Stimulated activated CD4-positive, alpha-beta T cell treated with anti-CD3 and anti-CD28 coated beads, Interleukin-2, amount 100 ng/mL, for 24 hours (primary cell): Measurements from ENCODE around the gene RRAD.
"Not testable (repeated sequence)": the region's sequence is repeated elsewhere in the genome, so short reads cannot be mapped to it uniquely, and the experiment has no call there.

Experiments used
- DNase-seq, 2 donors: peaks; one replicate each; pipeline ENCODE4 v3.0.0-alpha.2; 2020

RRAD gene

GRCh38 chr16:66899310-66899944 lies 25.9 kb downstream of the RRAD start:
- DNase-seq = no peak

DNA sequence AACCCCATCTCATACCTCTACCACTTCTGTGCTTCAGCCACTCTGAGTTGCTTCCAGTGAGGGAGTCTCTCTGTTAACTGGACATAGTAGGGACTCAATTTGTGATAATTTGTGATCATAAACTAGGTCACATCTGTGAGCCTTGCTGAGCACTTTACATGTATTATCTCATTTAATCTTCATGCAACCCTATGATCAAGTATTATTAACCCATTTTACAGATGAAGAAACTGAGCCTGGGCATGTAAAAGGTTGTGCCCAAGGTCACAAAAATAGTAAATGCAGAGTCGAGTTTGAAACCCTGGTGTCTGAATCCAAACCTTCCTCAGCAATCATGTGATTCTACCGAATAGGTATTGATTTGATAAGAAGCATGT lies 26.4 kb downstream of the RRAD start:
- no peak for DNase-seq

GRCh38 chr16:66898207-66898606 lies 27.1 kb downstream of the RRAD start:
- DNase-seq = no peak

DNA sequence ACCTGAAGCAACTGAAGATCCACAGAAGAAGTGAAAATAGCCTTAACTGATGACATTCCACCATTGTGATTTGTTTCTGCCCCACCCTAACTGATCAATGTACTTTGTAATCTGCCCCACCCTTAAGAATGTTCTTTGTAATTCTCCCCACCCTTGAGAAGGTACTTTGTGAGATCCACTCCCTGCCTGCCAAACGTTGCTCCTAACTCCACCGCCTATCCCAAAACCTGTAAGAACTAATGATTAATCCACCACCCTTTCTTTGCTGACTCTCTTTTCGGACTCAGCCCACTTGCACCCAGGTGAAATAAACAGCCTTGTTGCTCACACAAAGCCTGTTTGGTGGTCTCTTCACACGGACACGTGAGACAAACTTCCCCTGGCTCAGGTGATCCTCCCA lies 28.7 kb downstream of the RRAD start:
- DNase-seq = not testable (repeated sequence)

GRCh38 chr16:66895999-66896398 lies 29.3 kb downstream of the RRAD start:
- DNase-seq = no peak

GRCh38 chr16:66895689-66895979 lies 29.7 kb downstream of the RRAD start:
- no peak for DNase-seq

DNA sequence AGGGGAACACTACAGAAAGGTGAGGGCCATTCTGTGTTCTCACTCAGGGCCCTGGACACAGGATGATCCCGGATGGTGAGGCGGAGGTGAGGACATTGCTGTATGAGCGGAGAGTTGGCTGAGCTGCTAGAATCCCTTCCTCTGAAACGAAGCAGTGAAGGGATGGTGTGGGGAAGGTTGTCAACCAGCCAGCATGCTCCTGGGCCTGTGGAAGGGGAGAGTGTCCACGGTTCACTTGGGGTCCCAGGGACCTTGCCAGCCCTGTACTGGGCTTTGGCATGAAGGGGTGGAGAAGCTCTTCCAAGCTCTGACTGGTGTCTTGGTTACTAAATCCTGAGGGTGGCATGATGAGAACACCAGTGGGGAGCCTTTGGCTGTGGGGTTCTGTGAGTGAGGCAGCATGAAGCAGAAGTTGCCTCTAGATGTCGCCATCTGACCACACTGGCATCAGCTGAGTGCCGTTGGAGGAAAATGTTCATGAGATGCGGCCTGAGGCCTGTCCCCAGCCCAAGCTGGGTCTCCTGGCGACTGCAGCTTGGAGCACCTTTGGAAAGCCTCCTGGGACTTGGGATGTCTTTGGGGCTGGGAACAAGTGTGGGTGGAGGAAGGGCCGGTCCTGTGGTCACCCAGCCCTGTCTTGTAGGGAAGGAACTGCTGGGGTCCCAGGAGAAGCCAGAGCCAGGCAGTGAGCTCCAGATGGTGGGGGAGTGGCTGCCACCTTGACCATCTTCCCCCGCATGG lies 30.2 kb downstream of the RRAD start:
- DNase-seq = peak; percentile 58 to 61

GRCh38 chr16:66894055-66894454 lies 31.3 kb downstream of the RRAD start:
- DNase-seq = no peak

DNA sequence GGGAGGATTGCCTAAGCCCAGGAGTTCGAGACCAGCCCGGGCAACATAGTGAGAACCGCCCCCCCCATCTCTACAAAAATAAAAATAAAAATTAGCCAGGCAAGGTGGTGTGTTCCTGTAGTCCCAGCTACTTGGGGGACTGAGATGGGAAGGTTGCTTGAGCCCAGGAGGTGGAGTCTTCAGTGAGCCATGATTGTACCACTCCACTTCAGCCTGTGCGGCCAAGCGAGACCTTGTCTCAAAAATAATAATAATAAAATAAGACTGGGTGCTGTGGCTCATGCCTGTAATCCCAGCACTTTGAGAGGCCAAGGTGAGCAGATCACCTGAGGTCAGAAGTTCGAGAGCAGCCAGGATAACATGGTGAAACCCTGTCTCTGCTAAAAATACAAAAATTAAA lies 33.5 kb downstream of the RRAD start:
- DNase-seq = no peak

- no peak for DNase-seq
These were observed 34.0 kb downstream of the RRAD start for GRCh38 chr16:66891360-66891759.

- no peak for DNase-seq
These were observed 34.5 kb downstream of the RRAD start for GRCh38 chr16:66890799-66891198.

DNA sequence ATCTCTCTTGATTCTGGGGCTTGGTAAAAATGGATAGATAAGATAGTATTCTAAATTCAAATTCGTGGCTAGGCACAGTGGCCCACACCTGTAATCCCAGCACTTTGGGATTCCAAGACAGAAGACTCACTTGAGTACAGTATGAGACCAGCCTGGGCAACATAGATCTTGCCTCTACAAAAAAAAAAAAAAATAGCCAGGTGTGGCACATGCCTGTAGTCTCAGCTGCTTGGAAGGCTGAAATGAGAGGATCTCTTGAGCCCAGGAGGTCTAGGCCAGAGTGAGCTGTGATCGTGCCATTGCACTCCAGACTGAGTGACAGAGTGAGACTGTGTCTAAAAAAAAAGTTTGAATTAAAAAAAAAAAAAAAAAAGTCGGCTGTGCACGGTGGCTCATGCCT lies 35.7 kb downstream of the RRAD start:
- no peak for DNase-seq

GRCh38 chr16:66888647-66889615 lies 36.4 kb downstream of the RRAD start:
- DNase-seq = no peak

GRCh38 chr16:66886914-66887313 lies 38.4 kb downstream of the RRAD start:
- no peak for DNase-seq

- no peak for DNase-seq
These were observed 39.0 kb downstream of the RRAD start for GRCh38 chr16:66886321-66886720.

GRCh38 chr16:66885491-66885890 lies 39.8 kb downstream of the RRAD start:
- DNase-seq = no peak

DNA sequence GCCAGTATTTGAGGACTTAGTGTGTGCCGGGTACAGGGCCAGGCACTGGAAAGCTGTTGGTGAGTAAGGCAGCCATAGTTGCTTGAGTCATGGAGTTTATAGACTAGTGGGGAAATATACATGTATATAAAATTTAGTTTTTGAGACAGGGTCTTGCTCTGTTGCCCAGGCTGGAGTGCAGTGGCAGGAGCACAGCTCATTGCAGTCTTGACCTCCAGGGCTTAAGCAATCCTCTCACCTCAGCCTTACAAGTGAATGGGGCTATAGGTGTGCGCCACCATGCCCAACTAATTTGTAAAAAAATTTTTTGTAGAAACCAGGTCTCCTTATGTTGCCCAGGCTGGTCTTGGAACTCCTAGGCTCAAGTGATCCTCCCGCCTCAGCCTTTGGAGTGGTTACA lies 42.6 kb downstream of the RRAD start:
- no peak for DNase-seq

DNA sequence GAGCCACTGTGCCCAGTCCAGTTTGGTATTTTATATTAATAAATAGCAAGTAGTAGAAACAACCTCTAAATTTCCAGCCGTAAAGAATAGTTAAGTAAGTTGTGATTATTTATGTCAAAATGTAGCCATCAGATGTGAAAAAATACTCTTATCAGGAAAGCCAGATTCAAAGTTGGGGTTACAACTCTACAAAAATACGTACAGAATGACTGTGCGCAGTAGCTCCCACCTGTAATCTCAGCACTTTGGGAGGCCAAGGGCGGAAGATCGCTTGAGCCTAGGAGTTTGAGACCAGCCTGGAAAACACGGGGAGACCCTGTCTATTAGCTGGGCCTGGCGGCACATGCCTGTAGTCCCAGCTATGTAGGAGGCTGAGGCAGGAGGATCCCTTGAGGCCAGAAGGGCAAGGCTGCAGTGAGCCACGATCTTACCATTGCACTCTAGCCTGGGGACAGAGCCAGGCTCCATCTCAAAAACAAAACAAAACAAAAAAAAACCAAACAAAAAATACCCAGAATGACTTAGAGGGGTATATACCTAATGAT lies 43.3 kb downstream of the RRAD start:
- no peak for DNase-seq

DNA sequence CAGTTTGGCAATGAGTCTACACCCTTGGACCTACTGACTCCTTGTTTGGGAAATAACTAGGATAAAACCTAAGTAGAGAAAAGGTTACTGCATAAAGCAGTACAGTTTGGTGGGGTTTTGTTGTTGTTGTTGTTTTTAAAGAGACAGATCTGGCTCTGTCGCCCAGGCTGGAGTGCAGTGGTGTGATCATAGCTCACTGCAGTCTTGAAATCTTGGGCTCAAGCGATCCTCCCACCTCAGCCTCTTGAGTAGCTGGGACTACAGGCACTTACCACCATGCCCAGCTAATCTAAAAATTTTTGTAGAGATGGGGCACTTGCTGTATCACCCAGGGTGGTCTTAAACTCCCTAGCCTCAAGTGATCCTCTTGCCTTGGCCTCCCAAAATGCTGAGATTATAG lies 43.8 kb downstream of the RRAD start:
- DNase-seq = no peak

DNA sequence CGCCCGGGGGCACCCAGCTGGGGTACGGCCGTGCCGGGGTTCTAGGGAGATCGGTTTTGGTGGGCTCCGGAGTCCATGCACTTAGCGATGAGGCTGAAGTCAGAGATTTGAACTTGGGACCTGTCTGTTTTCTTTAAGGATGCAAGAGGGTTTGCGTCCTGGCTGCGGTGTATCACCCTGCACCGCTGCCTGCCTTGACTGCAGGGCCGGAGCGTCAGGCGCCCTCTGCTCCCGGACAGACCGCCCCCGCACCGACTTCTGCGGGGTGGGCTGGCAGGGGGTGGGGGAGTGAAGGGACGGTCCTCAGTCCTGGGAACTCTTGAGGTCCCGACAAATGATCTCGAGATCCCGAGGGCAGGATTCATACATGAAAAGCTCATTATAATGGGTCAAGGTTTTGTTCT lies 44.3 kb downstream of the RRAD start:
- DNase-seq = peak; percentile 30 to 36

DNA sequence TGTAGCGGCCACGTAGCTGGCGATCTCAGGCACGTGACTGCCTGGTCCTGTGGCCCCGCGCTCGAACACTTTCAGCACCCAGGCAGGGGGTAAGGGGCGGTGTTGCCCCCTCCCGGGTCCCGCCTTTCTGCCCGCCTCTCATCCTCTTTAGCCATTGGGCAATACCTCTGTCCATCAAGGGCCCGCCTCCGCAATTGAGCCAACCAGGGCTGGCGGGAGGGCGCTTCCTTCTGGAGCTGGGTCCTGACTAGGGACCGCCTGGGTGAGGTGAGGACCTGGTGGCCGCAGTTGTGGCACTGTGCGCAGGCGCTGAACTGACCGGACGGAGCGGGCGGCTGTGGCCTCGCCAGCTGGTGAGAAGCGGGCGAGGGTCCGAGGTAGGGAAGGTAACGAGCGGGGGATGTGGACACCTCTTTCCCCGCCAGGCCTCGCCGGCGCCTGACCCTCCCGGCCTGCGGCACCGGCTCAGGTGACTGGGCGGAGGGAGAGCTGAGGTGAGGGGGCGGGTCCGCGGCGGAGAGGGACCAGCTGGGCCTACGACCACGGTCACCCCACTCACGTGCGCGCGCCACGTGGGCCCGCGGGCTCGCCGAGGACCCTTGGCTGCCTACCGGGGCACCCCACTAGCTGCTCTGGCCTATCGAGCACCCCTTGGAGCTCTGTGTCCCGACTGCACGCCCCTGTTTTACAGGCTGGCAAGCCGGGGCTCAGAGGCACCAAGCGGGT lies 44.9 kb downstream of the RRAD start, which contains the start of gene PDP2:
Gene PDP2 (plus strand): TSS at position 228 of the 726 bp plus-strand sequence. CDS start 3,770 bp downstream, outside the sequence.
- peak; percentile 90 to 93 for DNase-seq

- peak; percentile 73 to 76 for DNase-seq
These were observed 47.3 kb downstream of the RRAD start for GRCh38 chr16:66878067-66878466.
